Neural progenitor cell (in vitro differentiated cells): ENCODE results near the gene MEX3D. TPM values are rescaled to one million over a fixed set of nuclear protein-coding genes. Genes with fewer than 3 reads are reported as not detected.

Experiments
- DNase-seq: peaks from one replicate; pipeline ENCODE4 v3.0.0-alpha.2; 2016; ENCODE audit warnings: low spot score
- H2AFZ ChIP-seq: fragments of 200-600 bp; sonication (generic); replicated peaks from 2 replicates; pipeline ENCODE4 v1.6.1; 2016; ENCODE audit warnings: antibody characterized with exemption
- H3F3A ChIP-seq: fragments of 200-600 bp; sonication (generic); 2 replicates; pipeline ENCODE4 v1.6.1; 2016; ENCODE audit warnings: antibody characterized with exemption, low read depth
- H3K27ac ChIP-seq: fragments of 200-600 bp; sonication (generic); 2 replicates; pipeline ENCODE4 v1.5.1; 2016; ENCODE audit warnings: mild to moderate bottlenecking
- H3K27me3 ChIP-seq: fragments of 200-600 bp; sonication (generic); 2 replicates; pipeline ENCODE4 v1.6.1; 2016; ENCODE audit warnings: mild to moderate bottlenecking, moderate library complexity
- H3K36me3 ChIP-seq: fragments of 200-600 bp; sonication (generic); 2 replicates; pipeline ENCODE4 v1.5.1; 2016
- H3K4me1 ChIP-seq: fragments of 200-600 bp; sonication (generic); 2 replicates; pipeline ENCODE4 v1.6.1; 2016; ENCODE audit warnings: mixed run types
- H3K4me2 ChIP-seq: fragments of 200-600 bp; sonication (generic); 2 replicates; pipeline ENCODE4 v1.6.1; 2016
- H3K4me3 ChIP-seq: fragments of 200-600 bp; sonication (generic); 2 replicates; pipeline ENCODE4 v1.5.1; 2016
- H3K79me2 ChIP-seq: fragments of 200-600 bp; sonication (generic); 2 replicates; pipeline ENCODE4 v1.6.1; 2016; ENCODE audit warnings: low read depth
- H3K9ac ChIP-seq: fragments of 200-600 bp; sonication (generic); 2 replicates; pipeline ENCODE4 v1.6.1; 2016
- H3K9me3 ChIP-seq: fragments of 200-600 bp; sonication (generic); 2 replicates; pipeline ENCODE4 v1.5.1; 2016; ENCODE audit warnings: low read depth
- H4K20me1 ChIP-seq: fragments of 200-600 bp; sonication (generic); 2 replicates; pipeline ENCODE4 v1.6.1; 2016; ENCODE audit warnings: low read depth
- H3K27ac Mint-ChIP-seq: 3 replicates; pipeline ENCODE4 v1.8.0; 2021; ENCODE audit warnings: mixed read lengths
- H3K27me3 Mint-ChIP-seq: 2 replicates; pipeline ENCODE4 v1.8.0; 2022; ENCODE audit warnings: low read depth, mild to moderate bottlenecking, inconsistent platforms, moderate library complexity, mixed read lengths; ENCODE audit not compliant: insufficient read depth
- H3K36me3 Mint-ChIP-seq: 3 replicates; pipeline ENCODE4 v1.8.0; 2021; ENCODE audit warnings: mixed read lengths
- H3K4me1 Mint-ChIP-seq: 3 replicates; pipeline ENCODE4 v1.8.0; 2021; ENCODE audit warnings: mixed read lengths
- H3K4me3 Mint-ChIP-seq: 3 replicates; pipeline ENCODE4 v1.8.0; 2021; ENCODE audit warnings: mild to moderate bottlenecking, moderate library complexity, mixed read lengths
- H3K9me3 Mint-ChIP-seq: 3 replicates; pipeline ENCODE4 v1.8.0; 2020; ENCODE audit warnings: mixed read lengths
- CTCF ChIP-seq: fragments of 200-600 bp; sonication (generic); IDR thresholded peaks from 2 replicates; pipeline ENCODE4 v1.5.1; 2017; ENCODE audit warnings: antibody characterized with exemption, mild to moderate bottlenecking
- EZH2 ChIP-seq: fragments of 200-600 bp; sonication (generic); IDR thresholded peaks from 2 replicates; pipeline ENCODE4 v1.6.1; 2017; ENCODE audit warnings: antibody characterized with exemption, mild to moderate bottlenecking, moderate library complexity
- EZH2phosphoT487 ChIP-seq: fragments of 200-600 bp; sonication (generic); IDR thresholded peaks from 2 replicates; pipeline ENCODE4 v1.6.1; 2017; ENCODE audit warnings: antibody characterized with exemption
- total RNA-seq: library from RNA; depleted of rRNA; stranded (reverse); fragments of >200 nt; gene quantifications from 2 replicates; pipeline ENCODE4 v1.2.3, GENCODE V29; 2015; ENCODE audit warnings: low replicate concordance

MEX3D gene
- total RNA-seq, 1 donor from 2014 or later = 15.9 TPM

GRCh38 chr19:1606138-1606651 is 38.1 kb upstream of the MEX3D start:
- Histone ChIP-seq H3K9ac (peak overlapping the region; percentile 25), H3K27ac (peak overlapping the region; percentile 64), H3F3A (peaks cover 53% of the 10 kb centered on the region), H3K9me3 (no peaks in the 10 kb centered on the region), H3K4me1 (peaks cover 5% of the 10 kb centered on the region), H3K27me3 (no peaks in the 10 kb centered on the region), H2AFZ (no peak overlapping the region), H3K79me2 (peaks cover 40% of the 10 kb centered on the region), H4K20me1 (peaks cover 41% of the 10 kb centered on the region), H3K4me2 (peak overlapping the region; percentile 96), H3K36me3 (no peaks in the 10 kb centered on the region), H3K4me3 (peak overlapping the region; percentile 92)
- peak overlapping the region; percentile 93 for H3K4me3 Mint-ChIP-seq
- peaks cover 17% of the 10 kb centered on the region for H3K27me3 Mint-ChIP-seq
- peaks cover 21% of the 10 kb centered on the region for H3K4me1 Mint-ChIP-seq
- no peak for DNase-seq
- H3K36me3 Mint-ChIP-seq = peaks cover 5% of the 10 kb centered on the region
- peak overlapping the region; percentile 93 for H3K27ac Mint-ChIP-seq
- TF ChIP-seq CTCF = no peak
- TF ChIP-seq EZH2phosphoT487 = peak; percentile 31
- no peak for TF ChIP-seq EZH2
- H3K9me3 Mint-ChIP-seq = no peaks in the 10 kb centered on the region

GRCh38 chr19:1605236-1606137 is 37.4 kb upstream of the MEX3D start, which contains the start of gene UQCR11:
Gene UQCR11 (minus strand): TSS chr19:1605462. CDS start chr19:1605409, 53 bp downstream.
- Mint-ChIP-seq H3K4me1 (peaks cover 21% of the 10 kb centered on the region), H3K27me3 (peaks cover 17% of the 10 kb centered on the region), H3K4me3 (peak within 1 kb of the TSS; percentile 93), H3K9me3 (no peaks in the 10 kb centered on the region), H3K27ac (peak within 1 kb of the TSS; percentile 97), H3K36me3 (peaks cover 4% of the 10 kb centered on the region)
- Histone ChIP-seq H3K4me1 (peaks cover 5% of the 10 kb centered on the region), H3K4me3 (peak within 1 kb of the TSS; percentile 92), H3K27ac (peak within 1 kb of the TSS; percentile 64), H4K20me1 (peaks cover 47% of the 10 kb centered on the region), H3K4me2 (peak within 1 kb of the TSS; percentile 96), H3K9ac (peak within 1 kb of the TSS; percentile 80), H2AFZ (peak within 1 kb of the TSS; percentile 51), H3K79me2 (peaks cover 47% of the 10 kb centered on the region), H3F3A (peaks cover 46% of the 10 kb centered on the region), H3K9me3 (no peaks in the 10 kb centered on the region), H3K27me3 (no peaks in the 10 kb centered on the region), H3K36me3 (no peaks in the 10 kb centered on the region)
- no peak for TF ChIP-seq EZH2phosphoT487
- peak; percentile 46 for TF ChIP-seq CTCF
- peak; percentile 97 for DNase-seq

GRCh38 chr19:1602091-1602707 is 34.1 kb upstream of the MEX3D start:
- Histone ChIP-seq H3K9me3 (no peaks in the 10 kb centered on the region), H3K36me3 (no peaks in the 10 kb centered on the region), H2AFZ (no peak overlapping the region), H3K4me2 (no peak overlapping the region), H3K27ac (no peak overlapping the region), H3K27me3 (no peaks in the 10 kb centered on the region), H4K20me1 (peaks cover 64% of the 10 kb centered on the region), H3K9ac (no peak overlapping the region), H3K4me1 (peaks cover 5% of the 10 kb centered on the region), H3F3A (peaks cover 18% of the 10 kb centered on the region), H3K79me2 (peaks cover 65% of the 10 kb centered on the region), H3K4me3 (no peak overlapping the region)
- no peak overlapping the region for H3K27ac Mint-ChIP-seq
- TF ChIP-seq EZH2phosphoT487 = no peak
- TF ChIP-seq CTCF = no peak
- TF ChIP-seq EZH2 = no peak
- H3K27me3 Mint-ChIP-seq = peaks cover 19% of the 10 kb centered on the region
- no peak overlapping the region for H3K4me3 Mint-ChIP-seq
- peaks cover 9% of the 10 kb centered on the region for H3K36me3 Mint-ChIP-seq
- DNase-seq = no peak
- peaks cover 21% of the 10 kb centered on the region for H3K4me1 Mint-ChIP-seq
- H3K9me3 Mint-ChIP-seq = no peaks in the 10 kb centered on the region
